Neuronal stem cell (in vitro differentiated cells): ENCODE results near the gene EEF1AKMT1.

Source experiments
- DNase-seq: peaks from one replicate; pipeline ENCODE4 v3.0.0-alpha.2; 2013; ENCODE audit warnings: low spot score
- H2AFZ ChIP-seq: one replicate; pipeline ENCODE4 v1.6.1; 2013; ENCODE audit warnings: mild to moderate bottlenecking, low read length, inconsistent platforms
- H2AK5ac ChIP-seq: 2 replicates; pipeline ENCODE4 v1.6.1; 2013; ENCODE audit warnings: low read depth, mild to moderate bottlenecking, inconsistent platforms, low read length, moderate library complexity, mixed read lengths
- H2BK120ac ChIP-seq: 2 replicates; pipeline ENCODE4 v1.6.1; 2013; ENCODE audit warnings: low read depth, mild to moderate bottlenecking, inconsistent platforms, low read length, moderate library complexity, mixed read lengths
- H2BK12ac ChIP-seq: one replicate; pipeline ENCODE4 v1.6.1; 2013; ENCODE audit warnings: low read length, inconsistent platforms
- H2BK15ac ChIP-seq: 2 replicates; pipeline ENCODE4 v1.6.1; 2013; ENCODE audit warnings: mild to moderate bottlenecking, low read length, inconsistent platforms, mixed read lengths
- H2BK5ac ChIP-seq: one replicate; pipeline ENCODE4 v1.6.1; 2013; ENCODE audit warnings: inconsistent platforms, mild to moderate bottlenecking, low read length, moderate library complexity
- H3K14ac ChIP-seq: one replicate; pipeline ENCODE4 v1.6.1; 2013; ENCODE audit warnings: low read length, inconsistent platforms
- H3K18ac ChIP-seq: 2 replicates; pipeline ENCODE4 v1.6.1; 2013; ENCODE audit warnings: low read length, inconsistent platforms
- H3K23ac ChIP-seq: 2 replicates; pipeline ENCODE4 v1.6.1; 2013; ENCODE audit warnings: low read depth, mild to moderate bottlenecking, mixed read lengths, low read length, inconsistent platforms; ENCODE audit not compliant: poor library complexity
- H3K27ac ChIP-seq: replicated peaks from 3 replicates; pipeline ENCODE4 v1.5.1; 2013; ENCODE audit warnings: low read length, inconsistent platforms
- H3K27me3 ChIP-seq, 3 experiments: 2 replicates each; pipeline ENCODE4 v1.6.1; 2013; ENCODE audit warnings: low read length in 3 of 3, mild to moderate bottlenecking in 2 of 3, inconsistent platforms in 1 of 3, low read depth in 1 of 3, mixed read lengths in 1 of 3, moderate library complexity in 1 of 3; ENCODE audit not compliant: control insufficient read depth in 3 of 3, insufficient read depth in 3 of 3
- H3K36me3 ChIP-seq, 2 donors: replicated peaks in 1 of 2; 2 replicates each; pipeline ENCODE4 v1.6.1; 2013; ENCODE audit warnings: low read length in 2 of 2; ENCODE audit not compliant: control insufficient read depth in 2 of 2, insufficient read depth in 2 of 2
- H3K4ac ChIP-seq: 2 replicates; pipeline ENCODE4 v1.6.1; 2013; ENCODE audit warnings: inconsistent platforms, mild to moderate bottlenecking, low read length, moderate library complexity
- H3K4me1 ChIP-seq, 2 donors: 1 replicate in 1 of 2; 2 replicates in 1 of 2; pipeline ENCODE4 v1.6.1; 2013; ENCODE audit warnings: low read length in 2 of 2, low read depth in 1 of 2; ENCODE audit not compliant: control insufficient read depth in 2 of 2, insufficient read depth in 1 of 2
- H3K4me2 ChIP-seq: one replicate; pipeline ENCODE4 v1.6.1; 2013; ENCODE audit warnings: mild to moderate bottlenecking, low read length, inconsistent platforms; ENCODE audit not compliant: insufficient read depth, poor library complexity, severe bottlenecking
- H3K4me3 ChIP-seq, 2 donors: 2 replicates each; pipeline ENCODE4 v1.5.1; 2013; ENCODE audit warnings: low read length in 2 of 2, mild to moderate bottlenecking in 2 of 2, inconsistent platforms in 1 of 2, moderate library complexity in 1 of 2
- H3K79me1 ChIP-seq: one replicate; pipeline ENCODE4 v1.6.1; 2013; ENCODE audit warnings: low read depth, mild to moderate bottlenecking, inconsistent platforms, low read length, moderate library complexity
- H3K9ac ChIP-seq: one replicate; pipeline ENCODE4 v1.6.1; 2013; ENCODE audit warnings: mild to moderate bottlenecking, low read depth, low read length, inconsistent platforms; ENCODE audit not compliant: poor library complexity
- H3K9me3 ChIP-seq, 2 donors: replicated peaks in 1 of 2; 2 replicates each; pipeline versions ENCODE3 to v1.6.1; 2013; ENCODE audit warnings: low read length in 2 of 2, mild to moderate bottlenecking in 2 of 2, inconsistent platforms in 1 of 2, low read depth in 1 of 2, mixed read lengths in 1 of 2, moderate library complexity in 1 of 2; ENCODE audit not compliant: control insufficient read depth in 2 of 2, insufficient read depth in 1 of 2
- H4K8ac ChIP-seq: one replicate; pipeline ENCODE4 v1.6.1; 2013; ENCODE audit warnings: low read depth, mild to moderate bottlenecking, inconsistent platforms, low read length, moderate library complexity
- H4K91ac ChIP-seq: one replicate; pipeline ENCODE4 v1.6.1; 2013; ENCODE audit warnings: low read length, low read depth, mild to moderate bottlenecking, inconsistent platforms; ENCODE audit not compliant: poor library complexity
- WGBS, 2 donors: extraction: QIAGEN DNeasy Blood & Tissue Kit; methylation state at CpG; one replicate each; pipeline ENCODE4 v1.1.7; 2013; ENCODE audit warnings: missing lambda C conversion rate in 2 of 2, mixed read lengths in 1 of 2; ENCODE audit not compliant: insufficient read length in 2 of 2, insufficient replicate concordance in 1 of 2; ENCODE audit errors: extremely low coverage in 2 of 2; 5-methylcytosine and 5-hydroxymethylcytosine counted together

The EEF1AKMT1 gene

DNA sequence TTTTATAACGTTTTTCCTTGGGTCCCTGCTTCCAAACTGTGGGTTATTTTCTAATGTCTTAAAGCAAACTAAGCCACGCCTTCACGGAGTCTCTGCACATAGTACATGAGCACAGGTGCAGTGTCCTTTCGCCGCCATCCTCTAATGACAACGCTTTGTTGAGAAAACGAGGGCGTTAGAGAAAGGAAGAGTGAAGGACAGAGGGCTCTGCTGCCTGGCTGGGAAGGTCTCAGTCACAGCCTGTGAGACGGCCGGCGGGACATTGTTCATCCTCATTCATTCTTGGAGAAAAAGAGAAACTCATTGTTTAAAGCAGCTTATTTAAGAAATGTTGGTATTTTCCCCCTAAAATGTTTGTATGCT, 60.8 kb downstream of the EEF1AKMT1 start:
- Histone ChIP-seq H3K27me3 (no peaks in the 10 kb centered on the region), H2BK12ac (no peak overlapping the region), H2BK15ac (no peak overlapping the region), H3K4me2 (peak overlapping the region; percentile 22), H2AK5ac (no peak overlapping the region), H3K4me3 (no peak overlapping the region), H3K9ac (no peak overlapping the region), H2BK5ac (no peak overlapping the region), H3K23ac (no peak overlapping the region), H4K91ac (no peak overlapping the region), H3K9me3 (no peaks in the 10 kb centered on the region), H3K36me3 (no peaks in the 10 kb centered on the region), H3K14ac (no peak overlapping the region), H3K79me1 (no peaks in the 10 kb centered on the region), H3K18ac (no peak overlapping the region), H3K27ac (no peak overlapping the region), H2AFZ (peak overlapping the region; percentile 83), H3K4ac (no peak overlapping the region), H2BK120ac (no peak overlapping the region), H4K8ac (no peak overlapping the region), H3K4me1 (peaks cover 5 to 22% of the 10 kb centered on the region in 2 donors)
- no peak for DNase-seq
- no CpG with 5 or more reads among the region's 11 CpGs for WGBS, 2 donors

DNA sequence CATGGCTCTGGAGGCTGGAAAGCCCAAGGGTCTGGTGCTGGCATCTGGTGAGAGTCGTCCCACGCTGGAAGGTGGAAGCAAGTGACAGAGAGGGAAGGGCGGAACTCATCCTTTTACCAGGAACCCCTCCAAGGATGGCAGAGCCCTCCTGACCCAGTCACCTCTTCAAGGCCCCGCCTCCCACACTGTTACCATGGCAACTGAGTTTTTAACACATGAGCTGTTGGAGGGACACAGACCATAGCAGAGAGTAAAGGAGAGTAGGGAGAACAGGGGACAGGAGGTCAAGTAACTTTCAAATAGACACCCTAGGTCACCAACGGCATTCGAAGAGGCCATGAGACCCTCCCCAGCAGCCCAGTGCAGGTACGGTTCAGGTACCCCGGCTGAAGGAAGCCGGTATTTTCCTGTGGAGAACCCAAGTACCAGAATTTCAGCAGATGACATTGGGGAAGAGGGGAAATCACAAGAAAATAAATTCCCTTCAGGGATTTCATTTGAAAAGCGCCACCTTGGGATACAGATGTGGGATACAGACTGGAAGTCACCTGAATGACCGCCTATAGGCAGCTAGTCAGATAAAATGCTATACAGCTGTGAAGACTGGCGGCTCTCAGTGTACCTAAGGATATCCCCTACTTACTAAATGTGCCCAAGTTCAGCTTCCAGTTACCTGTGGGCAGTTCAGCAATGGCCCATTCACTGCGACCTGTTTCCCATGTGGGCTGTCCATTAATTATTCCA, 62.3 kb downstream of the EEF1AKMT1 start:
- Histone ChIP-seq H2AFZ (no peak overlapping the region), H3K9me3 (no peaks in the 10 kb centered on the region), H3K4me1 (peaks cover 5 to 12% of the 10 kb centered on the region in 2 donors), H2BK12ac (no peak overlapping the region), H3K14ac (peak overlapping the region; percentile 25), H3K18ac (no peak overlapping the region), H3K79me1 (no peaks in the 10 kb centered on the region), H2AK5ac (no peak overlapping the region), H3K4me3 (no peak overlapping the region), H3K27ac (no peak overlapping the region), H3K4me2 (no peak overlapping the region), H3K23ac (no peak overlapping the region), H4K8ac (no peak overlapping the region), H2BK120ac (no peak overlapping the region), H3K36me3 (no peaks in the 10 kb centered on the region), H3K4ac (no peak overlapping the region), H2BK5ac (no peak overlapping the region), H2BK15ac (no peak overlapping the region), H4K91ac (no peak overlapping the region), H3K9ac (no peak overlapping the region), H3K27me3 (no peaks in the 10 kb centered on the region)
- no CpG with 5 or more reads among the region's 13 CpGs for WGBS, 2 donors
- DNase-seq: no peak

DNA sequence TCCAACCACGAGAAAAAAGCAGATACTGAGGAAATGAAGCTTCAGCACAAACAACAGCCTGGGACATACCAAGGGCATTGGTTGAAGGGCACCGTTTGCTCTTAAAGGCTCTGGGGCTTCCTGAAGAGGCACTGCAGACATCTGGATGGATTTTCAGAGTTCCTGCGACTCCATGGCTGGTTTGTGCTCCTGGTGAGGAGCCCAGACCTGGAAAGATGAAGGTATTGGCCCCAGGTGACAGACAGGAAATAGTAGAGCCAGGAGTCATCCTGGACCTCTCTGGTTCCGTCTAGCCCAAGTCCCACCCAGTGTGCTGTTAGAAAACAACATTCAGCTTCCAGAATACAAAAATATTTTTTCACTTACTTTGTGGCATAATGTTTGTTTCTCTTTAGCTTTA, 64.0 kb downstream of the EEF1AKMT1 start:
- peaks cover 5 to 14% of the 10 kb centered on the region in 2 donors for H3K4me1 ChIP-seq

DNA sequence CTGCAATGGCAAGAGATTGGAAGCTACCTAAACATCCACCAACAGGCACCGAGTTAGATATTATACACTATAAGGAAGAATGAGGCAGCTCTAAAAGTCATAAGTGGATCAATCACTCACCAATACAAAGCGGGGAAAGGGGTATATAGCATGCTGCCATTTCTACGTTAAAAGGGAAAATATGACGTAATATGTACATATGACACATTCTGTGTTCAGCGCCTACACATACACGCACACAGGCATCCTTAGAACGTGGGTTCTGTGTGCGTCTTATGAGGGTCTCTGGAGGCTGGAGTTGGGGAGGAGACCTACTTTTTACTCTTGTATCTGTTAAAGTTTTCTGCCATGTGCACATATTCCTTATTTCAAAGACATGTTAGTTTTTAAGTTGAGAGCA, 64.4 kb downstream of the EEF1AKMT1 start:
- H3K14ac ChIP-seq: no peak overlapping the region
- H2BK15ac ChIP-seq: no peak overlapping the region
- no peak overlapping the region for H2AFZ ChIP-seq
- H3K23ac ChIP-seq: no peak overlapping the region
- no peak overlapping the region for H3K27ac ChIP-seq
- WGBS, 2 donors: no CpG with 5 or more reads among the region's 8 CpGs
- no peaks in the 10 kb centered on the region for H3K79me1 ChIP-seq
- H2BK120ac ChIP-seq: no peak overlapping the region
- H4K8ac ChIP-seq: no peak overlapping the region
- no peak overlapping the region for H3K18ac ChIP-seq
- no peak overlapping the region for H3K9ac ChIP-seq
- no peaks in the 10 kb centered on the region for H3K36me3 ChIP-seq
- no peaks in the 10 kb centered on the region for H3K9me3 ChIP-seq
- H3K4ac ChIP-seq: no peak overlapping the region
- no peak overlapping the region for H3K4me3 ChIP-seq
- H3K4me1 ChIP-seq: peaks cover 5 to 17% of the 10 kb centered on the region in 2 donors
- H2AK5ac ChIP-seq: no peak overlapping the region
- no peak for DNase-seq
- H2BK5ac ChIP-seq: no peak overlapping the region
- H3K27me3 ChIP-seq: no peaks in the 10 kb centered on the region
- no peak overlapping the region for H4K91ac ChIP-seq
- no peak overlapping the region for H3K4me2 ChIP-seq
- no peak overlapping the region for H2BK12ac ChIP-seq

More for the DNA sequence above, 64.0 kb downstream of the EEF1AKMT1 start:
- H3K36me3 ChIP-seq: no peaks in the 10 kb centered on the region
- H3K27ac ChIP-seq: no peak overlapping the region
- H3K14ac ChIP-seq: no peak overlapping the region
- no peak overlapping the region for H4K8ac ChIP-seq
- no peak overlapping the region for H2BK120ac ChIP-seq
- no peak overlapping the region for H2BK5ac ChIP-seq
- H3K27me3 ChIP-seq: no peaks in the 10 kb centered on the region
- no peak overlapping the region for H2AK5ac ChIP-seq
- H3K9ac ChIP-seq: no peak overlapping the region
- no peak overlapping the region for H4K91ac ChIP-seq
- no peaks in the 10 kb centered on the region for H3K9me3 ChIP-seq
- no peak overlapping the region for H2BK12ac ChIP-seq
- no peaks in the 10 kb centered on the region for H3K79me1 ChIP-seq
- no peak overlapping the region for H3K18ac ChIP-seq
- no peak for DNase-seq
- WGBS, 2 donors: no CpG with 5 or more reads among the region's 4 CpGs
- H3K4ac ChIP-seq: no peak overlapping the region
- no peak overlapping the region for H2BK15ac ChIP-seq
- H3K4me3 ChIP-seq: no peak overlapping the region
- no peak overlapping the region for H3K4me2 ChIP-seq
- no peak overlapping the region for H3K23ac ChIP-seq
- no peak overlapping the region for H2AFZ ChIP-seq
